SU-DHL-6 (cell line): ENCODE data around the gene CARD11.

ENCODE experiments used
- CTCF ChIP-seq: fragments of 200-600 bp; sonication (generic); IDR thresholded peaks from one replicate; pipeline ENCODE4 v1.5.1; 2017; ENCODE audit warnings: antibody characterized with exemption, mild to moderate bottlenecking, low read length, moderate library complexity; ENCODE audit not compliant: insufficient read depth, poor library complexity, severe bottlenecking
- EZH2phosphoT487 ChIP-seq: fragments of 200-600 bp; sonication (generic), shearing (Covaris generic); conservative IDR thresholded peaks from 2 replicates; pipeline ENCODE4 v1.6.1; 2018; ENCODE audit warnings: mild to moderate bottlenecking, antibody characterized with exemption, low read length, moderate library complexity, mixed read lengths

GRCh38 chr7:3056234-3057065 is 12.8 kb upstream of the CARD11 start:
- TF ChIP-seq CTCF (no peak), EZH2phosphoT487 (no peak)
